MCF 10A (cell line): ENCODE measurements around the gene AKAP9. TPM values are rescaled to one million over a fixed set of nuclear protein-coding genes. Genes with fewer than 3 reads are reported as not detected.
"Not testable (repeated sequence)": the region's sequence is repeated elsewhere in the genome, so short reads cannot be mapped to it uniquely, and the experiment has no call there.

Experiments
- BruUV-seq: library from RNA; stranded (reverse); fragments of 400-500 nt; replicated peaks from 2 replicates; lab custom pipeline; 2021; lab: Mats Ljungman, UMichigan
- CTCF ChIA-PET: fragments of 300-600 bp; sonication (Branson Sonifier 250); formaldehyde crosslinking; extraction: SDS; loops from one replicate; lab custom pipeline; 2021; ENCODE audit warnings: antibody characterized with exemption, inconsistent platforms; lab: Yijun Ruan, JAX
- POLR2A ChIA-PET: fragments of 300-600, 350-650 bp; sonication (Branson Sonifier 250); formaldehyde crosslinking; extraction: SDS; loops from one replicate; lab custom pipeline; 2020; ENCODE audit warnings: antibody characterized with exemption, inconsistent platforms; lab: Yijun Ruan, JAX
- DNase-seq: peaks from one replicate; pipeline ENCODE4 v3.0.0-alpha.2; 2018; ENCODE audit not compliant: unreplicated experiment
- H3K27ac Mint-ChIP-seq: one replicate; pipeline ENCODE4 v1.8.0; 2022; ENCODE audit warnings: mild to moderate bottlenecking, low read depth, mixed read lengths; ENCODE audit not compliant: unreplicated experiment
- H3K27me3 Mint-ChIP-seq: one replicate; pipeline ENCODE4 v1.8.0; 2022; ENCODE audit warnings: mixed read lengths; ENCODE audit not compliant: insufficient read depth, unreplicated experiment
- H3K36me3 Mint-ChIP-seq: one replicate; pipeline ENCODE4 v1.8.0; 2022; ENCODE audit warnings: mild to moderate bottlenecking, moderate library complexity, mixed read lengths; ENCODE audit not compliant: insufficient read depth, unreplicated experiment
- H3K4me1 Mint-ChIP-seq: one replicate; pipeline ENCODE4 v1.8.0; 2022; ENCODE audit warnings: mixed read lengths; ENCODE audit not compliant: insufficient read depth, unreplicated experiment
- H3K4me3 Mint-ChIP-seq: one replicate; pipeline ENCODE4 v1.8.0; 2022; ENCODE audit warnings: mild to moderate bottlenecking, moderate library complexity, mixed read lengths; ENCODE audit not compliant: unreplicated experiment
- H3K9me3 Mint-ChIP-seq: one replicate; pipeline ENCODE4 v1.8.0; 2022; ENCODE audit warnings: mixed read lengths; ENCODE audit not compliant: unreplicated experiment
- CTCF ChIP-seq: fragments of 200-600 bp; IDR thresholded peaks from one replicate; pipeline ENCODE4 v1.8.0; 2022; ENCODE audit warnings: antibody characterized with exemption, mild to moderate bottlenecking; ENCODE audit not compliant: unreplicated experiment
- intact Hi-C: fragments of 100-400 bp; cut with micrococcal nuclease; formaldehyde crosslinking; loops from 2 replicates; pipeline ENCODE4 v1.14.1; 2022
- total RNA-seq: library from RNA; stranded (reverse); gene quantifications from 2 replicates; pipeline ENCODE4 v1.2.3, GENCODE V29; 2022

Gene AKAP9
- total RNA-seq, 1 experiment from 2014 or later = 39.2 TPM

DNA sequence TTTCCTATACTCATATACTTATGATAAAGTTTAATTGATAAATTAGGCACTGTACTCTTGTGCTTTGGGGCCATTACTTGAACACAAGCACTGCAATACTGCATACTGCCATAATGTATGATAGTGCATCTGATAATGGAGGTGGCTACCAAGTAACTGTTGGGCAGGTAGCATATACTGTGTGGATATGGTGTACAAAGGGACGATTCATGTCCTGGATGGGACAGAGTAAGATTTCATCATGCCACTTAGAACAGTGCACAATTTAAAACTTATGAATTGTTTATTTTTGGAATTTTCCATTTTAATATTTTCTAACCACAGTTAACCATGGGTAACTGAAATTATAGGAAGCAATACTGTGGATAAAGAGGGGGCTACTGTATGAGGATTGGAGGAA, 38.9 kb downstream of the AKAP9 start:
- intact Hi-C loops = no loop called here
- H3K9me3 Mint-ChIP-seq = peaks cover 7% of the 10 kb centered on the region
- H3K36me3 Mint-ChIP-seq = peaks cover 30% of the 10 kb centered on the region
- BruUV-seq = no TSS peak
- H3K4me3 Mint-ChIP-seq = no peak overlapping the region
- no peaks in the 10 kb centered on the region for H3K27me3 Mint-ChIP-seq
- no peak overlapping the region for H3K27ac Mint-ChIP-seq
- CTCF ChIA-PET = no interaction called here
- no peak for DNase-seq
- POLR2A ChIA-PET = no interaction called here
- TF ChIP-seq CTCF = no peak
- no peaks in the 10 kb centered on the region for H3K4me1 Mint-ChIP-seq

DNA sequence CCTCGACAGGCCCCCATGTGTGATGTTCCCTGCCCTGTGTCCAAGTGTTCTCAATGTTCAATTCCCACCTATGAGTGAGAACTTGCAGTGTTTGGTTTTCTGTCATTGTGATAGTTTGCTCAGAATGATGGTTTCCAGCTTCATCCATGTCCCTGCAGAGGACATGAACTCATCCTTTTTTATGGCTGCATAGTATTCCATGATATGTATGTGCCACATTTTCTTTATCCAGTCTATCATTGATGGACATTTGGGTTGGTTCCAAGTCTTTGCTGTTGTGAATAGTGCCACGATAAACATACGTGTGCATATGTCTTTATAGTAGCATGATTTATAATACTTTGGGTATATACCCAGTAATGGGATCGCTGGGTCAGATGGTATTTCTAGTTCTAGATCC, 41.7 kb downstream of the AKAP9 start:
- DNase-seq, H3K4me3 Mint-ChIP-seq, CTCF ChIA-PET, BruUV-seq, intact Hi-C loops, H3K27ac Mint-ChIP-seq, H3K27me3 Mint-ChIP-seq, POLR2A ChIA-PET, H3K4me1 Mint-ChIP-seq: not testable (repeated sequence)
- Mint-ChIP-seq H3K9me3 (peaks cover 10% of the 10 kb centered on the region), H3K36me3 (peaks cover 24% of the 10 kb centered on the region)

- Mint-ChIP-seq H3K36me3 (peaks cover 21% of the 10 kb centered on the region), H3K27ac (no peak overlapping the region), H3K4me1 (no peaks in the 10 kb centered on the region), H3K9me3 (peaks cover 10% of the 10 kb centered on the region), H3K27me3 (no peaks in the 10 kb centered on the region), H3K4me3 (no peak overlapping the region)
- POLR2A ChIA-PET = no interaction called here
- DNase-seq = no peak
- intact Hi-C loops = no loop called here
- TF ChIP-seq CTCF = no peak
- no TSS peak for BruUV-seq
- CTCF ChIA-PET = interaction anchor here (0.6 to 1.0 kb wide), 2 partner anchors 10 to 107 kb away, joined by 3 to 5 read pairs; no protein-coding TSS in a partner anchor
These were observed 47.6 kb downstream of the AKAP9 start for GRCh38 chr7:91988213-91988612.

DNA sequence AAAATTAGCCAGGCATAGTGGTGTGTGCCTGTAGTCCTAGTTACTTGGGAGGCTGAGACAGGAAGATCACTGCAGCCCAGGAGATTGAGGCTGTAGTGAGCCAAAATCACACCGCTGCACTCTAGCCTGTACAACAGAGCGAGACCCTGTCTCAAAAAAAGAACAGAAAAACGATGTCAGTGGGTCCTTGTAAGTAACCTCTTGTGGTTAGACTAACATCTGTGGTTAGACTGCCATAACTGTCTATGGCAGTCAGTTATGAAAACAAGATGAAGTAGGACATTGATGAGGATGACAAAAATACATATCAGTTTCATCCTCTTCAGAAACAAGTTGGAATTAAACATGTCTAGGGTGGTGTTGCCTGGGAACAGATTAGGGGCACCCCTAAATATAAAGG, 53.3 kb downstream of the AKAP9 start:
- ChIA-PET CTCF (interaction anchor here (0.7 kb wide), 1 partner anchor 40 kb away, joined by 3 read pairs; no protein-coding TSS in a partner anchor), POLR2A (no interaction called here)
- intact Hi-C loops = no loop called here
- Mint-ChIP-seq H3K27me3 (no peaks in the 10 kb centered on the region), H3K27ac (no peak overlapping the region), H3K4me3 (no peak overlapping the region), H3K4me1 (no peaks in the 10 kb centered on the region), H3K9me3 (no peaks in the 10 kb centered on the region), H3K36me3 (peaks cover 52% of the 10 kb centered on the region)
- no peak for DNase-seq
- BruUV-seq = no TSS peak
- no peak for TF ChIP-seq CTCF
